Endothelial cell (in vitro differentiated cells): ENCODE results near the gene TXNL4A. TPM values are rescaled to one million over a fixed set of nuclear protein-coding genes. Genes with fewer than 3 reads are reported as not detected.

Experiments
- DNase-seq: peaks from one replicate; pipeline ENCODE4 v3.0.0; 2021; ENCODE audit warnings: low spot score
- H3K27ac Mint-ChIP-seq: one replicate; pipeline ENCODE4 v1.8.0; 2021; ENCODE audit warnings: mixed read lengths, inconsistent platforms; ENCODE audit not compliant: unreplicated experiment
- H3K27me3 Mint-ChIP-seq: one replicate; pipeline ENCODE4 v1.8.0; 2021; ENCODE audit warnings: mild to moderate bottlenecking, moderate library complexity, mixed read lengths, inconsistent platforms; ENCODE audit not compliant: unreplicated experiment
- H3K36me3 Mint-ChIP-seq: one replicate; pipeline ENCODE4 v1.8.0; 2021; ENCODE audit warnings: mild to moderate bottlenecking, low read depth, mixed read lengths, inconsistent platforms; ENCODE audit not compliant: unreplicated experiment
- H3K4me1 Mint-ChIP-seq: one replicate; pipeline ENCODE4 v1.8.0; 2021; ENCODE audit warnings: mild to moderate bottlenecking, mixed read lengths, inconsistent platforms; ENCODE audit not compliant: unreplicated experiment
- H3K4me3 Mint-ChIP-seq: one replicate; pipeline ENCODE4 v1.8.0; 2021; ENCODE audit warnings: mild to moderate bottlenecking, mixed read lengths, inconsistent platforms; ENCODE audit not compliant: unreplicated experiment
- H3K9me3 Mint-ChIP-seq: one replicate; pipeline ENCODE4 v1.8.0; 2021; ENCODE audit warnings: mixed read lengths, inconsistent platforms; ENCODE audit not compliant: unreplicated experiment
- total RNA-seq: library from RNA; stranded (reverse); fragmentation: NEBNext Ultra II Directional; extraction: Animal tissue kit (Norgen Biotek cat#: 25700); gene quantifications from one replicate; pipeline ENCODE4 v1.2.1, GENCODE V29; 2021; ENCODE audit not compliant: unreplicated experiment
- TF ChIP-seq, protein P1 (sequence below): fragments of 200-600 bp; sonication (generic); IDR thresholded peaks from one replicate; pipeline ENCODE4 v1.5.0; 2021; ENCODE audit warnings: antibody characterized with exemption; ENCODE audit not compliant: unreplicated experiment

TXNL4A gene
- total RNA-seq, 1 donor from 2014 or later, result 86.8 TPM

DNA sequence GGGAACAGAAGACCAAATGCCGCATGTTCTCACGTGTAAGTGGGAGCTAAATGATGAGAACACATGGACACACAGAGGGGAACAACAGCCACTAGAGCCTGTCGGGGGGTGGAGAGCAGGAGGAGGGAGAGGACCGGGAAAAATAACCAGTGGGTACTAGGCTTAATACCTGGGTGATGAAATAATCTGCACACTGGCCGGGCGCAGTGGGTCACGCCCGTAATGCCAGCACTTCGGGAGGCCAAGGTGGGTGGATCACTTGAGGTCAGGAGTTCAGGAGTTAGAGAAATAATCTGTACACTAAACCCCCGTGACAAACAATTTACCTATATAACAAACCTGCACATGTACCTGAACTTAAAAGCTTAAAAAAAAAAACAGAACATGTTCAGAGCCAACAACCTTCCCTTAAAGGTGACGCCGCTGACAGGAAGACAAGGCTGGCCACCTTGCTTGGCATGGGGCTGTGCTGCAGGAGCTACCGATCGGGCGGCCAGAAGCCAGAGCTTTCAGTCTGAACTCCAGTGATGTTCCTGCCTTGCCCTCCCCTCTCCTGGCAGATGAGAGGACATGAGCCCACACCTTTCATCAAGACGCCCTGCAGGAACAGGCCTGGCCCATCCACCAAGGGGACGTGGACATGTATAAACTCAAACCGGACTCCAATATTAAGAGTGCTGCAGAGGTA, 48.1 kb downstream of the TXNL4A start:
- DNase-seq, result no peak
- Mint-ChIP-seq H3K36me3 (peaks cover 34% of the 10 kb centered on the region), H3K4me3 (no peak overlapping the region), H3K9me3 (no peaks in the 10 kb centered on the region), H3K27me3 (peaks cover 5% of the 10 kb centered on the region), H3K4me1 (peaks cover 6% of the 10 kb centered on the region), H3K27ac (no peak overlapping the region)
- TF ChIP-seq, protein P1, sequence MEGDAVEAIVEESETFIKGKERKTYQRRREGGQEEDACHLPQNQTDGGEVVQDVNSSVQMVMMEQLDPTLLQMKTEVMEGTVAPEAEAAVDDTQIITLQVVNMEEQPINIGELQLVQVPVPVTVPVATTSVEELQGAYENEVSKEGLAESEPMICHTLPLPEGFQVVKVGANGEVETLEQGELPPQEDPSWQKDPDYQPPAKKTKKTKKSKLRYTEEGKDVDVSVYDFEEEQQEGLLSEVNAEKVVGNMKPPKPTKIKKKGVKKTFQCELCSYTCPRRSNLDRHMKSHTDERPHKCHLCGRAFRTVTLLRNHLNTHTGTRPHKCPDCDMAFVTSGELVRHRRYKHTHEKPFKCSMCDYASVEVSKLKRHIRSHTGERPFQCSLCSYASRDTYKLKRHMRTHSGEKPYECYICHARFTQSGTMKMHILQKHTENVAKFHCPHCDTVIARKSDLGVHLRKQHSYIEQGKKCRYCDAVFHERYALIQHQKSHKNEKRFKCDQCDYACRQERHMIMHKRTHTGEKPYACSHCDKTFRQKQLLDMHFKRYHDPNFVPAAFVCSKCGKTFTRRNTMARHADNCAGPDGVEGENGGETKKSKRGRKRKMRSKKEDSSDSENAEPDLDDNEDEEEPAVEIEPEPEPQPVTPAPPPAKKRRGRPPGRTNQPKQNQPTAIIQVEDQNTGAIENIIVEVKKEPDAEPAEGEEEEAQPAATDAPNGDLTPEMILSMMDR, result no peak

DNA sequence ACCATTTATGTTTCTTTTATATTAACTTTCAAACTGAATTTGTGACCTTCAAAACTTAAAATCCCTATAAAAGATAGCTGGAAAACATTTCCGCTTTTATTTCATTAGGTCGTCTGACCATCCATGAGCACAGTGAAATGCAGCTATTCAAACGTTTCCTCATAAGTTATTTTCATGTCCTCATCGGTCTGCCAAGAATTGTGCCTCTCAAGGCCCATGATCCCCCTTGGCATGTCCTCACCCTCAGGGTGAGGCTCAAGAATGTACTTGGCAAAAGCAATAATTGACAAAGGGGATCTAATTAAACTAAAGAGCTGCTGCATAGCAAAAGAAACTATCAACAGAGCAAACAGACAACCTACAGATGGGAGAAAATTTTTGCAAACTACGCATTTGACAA, 49.3 kb downstream of the TXNL4A start:
- Mint-ChIP-seq H3K4me1 (peaks cover 2% of the 10 kb centered on the region), H3K9me3 (no peaks in the 10 kb centered on the region), H3K27me3 (peaks cover 3% of the 10 kb centered on the region), H3K4me3 (no peak overlapping the region), H3K36me3 (peaks cover 38% of the 10 kb centered on the region), H3K27ac (no peak overlapping the region)
- TF ChIP-seq, protein P1, result no peak
- no peak for DNase-seq

DNA sequence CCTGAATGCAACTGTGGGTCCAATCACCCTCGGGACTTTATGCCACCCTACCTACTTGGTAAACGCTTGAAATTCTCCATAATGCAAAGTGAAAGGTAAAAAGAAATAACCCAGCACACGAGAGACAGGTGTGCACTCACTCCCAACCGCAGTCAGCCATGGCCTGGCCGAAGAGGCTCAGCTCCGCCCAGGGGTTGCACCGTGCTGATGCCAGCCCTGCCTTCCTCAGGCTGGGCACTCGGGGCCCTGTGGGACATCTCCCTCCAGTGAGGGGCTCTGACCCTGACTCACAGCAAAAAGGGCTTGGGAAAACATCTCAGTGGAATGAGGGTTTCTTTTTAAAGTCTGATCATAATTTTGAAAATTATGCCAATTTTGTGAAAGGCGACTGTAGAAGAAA, 50.2 kb downstream of the TXNL4A start:
- Mint-ChIP-seq H3K27ac (no peak overlapping the region), H3K27me3 (peaks cover 3% of the 10 kb centered on the region), H3K9me3 (no peaks in the 10 kb centered on the region), H3K4me3 (no peak overlapping the region), H3K36me3 (peaks cover 42% of the 10 kb centered on the region), H3K4me1 (peaks cover 2% of the 10 kb centered on the region)
- TF ChIP-seq, protein P1, result no peak
- DNase-seq, result no peak

DNA sequence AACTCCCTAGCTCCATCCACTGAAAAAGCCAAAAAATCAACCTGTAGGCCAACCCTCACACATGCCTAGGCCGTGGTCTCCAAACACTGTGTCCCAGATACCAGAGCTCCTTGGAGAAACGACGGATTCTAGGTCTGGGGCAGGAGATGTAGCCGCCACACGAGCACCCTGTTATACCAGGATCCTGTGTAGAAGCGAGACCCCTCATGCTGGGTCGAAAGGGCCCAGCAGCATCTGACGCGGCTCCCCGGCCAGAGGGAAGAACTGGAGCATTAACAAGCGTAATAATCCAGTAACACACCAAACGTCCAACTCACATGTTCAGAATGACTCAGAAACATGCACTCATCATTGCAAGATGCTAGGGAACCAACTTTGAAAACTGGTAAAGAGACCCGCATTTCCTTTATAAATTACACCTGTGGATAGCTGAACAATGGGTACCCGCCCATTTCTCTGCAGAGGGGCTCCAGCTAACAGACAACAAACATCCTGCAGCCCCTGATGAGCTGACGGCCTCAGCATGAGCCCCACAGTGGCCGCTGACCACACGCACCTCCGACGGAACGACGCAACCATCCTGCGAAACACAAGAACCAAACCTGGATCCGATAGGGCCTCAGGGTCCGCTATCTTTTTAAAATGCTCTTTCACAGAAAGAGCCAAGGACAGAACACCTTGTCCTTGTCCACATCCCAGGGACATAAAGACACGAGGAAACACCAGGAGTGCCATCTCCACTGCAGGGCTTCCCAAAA, 51.1 kb downstream of the TXNL4A start:
- TF ChIP-seq, protein P1, result no peak
- DNase-seq, result no peak
- peaks cover 36% of the 10 kb centered on the region for H3K36me3 Mint-ChIP-seq
- peaks cover 3% of the 10 kb centered on the region for H3K27me3 Mint-ChIP-seq
- peaks cover 2% of the 10 kb centered on the region for H3K4me1 Mint-ChIP-seq
- no peak overlapping the region for H3K4me3 Mint-ChIP-seq
- H3K9me3 Mint-ChIP-seq, result no peaks in the 10 kb centered on the region
- H3K27ac Mint-ChIP-seq, result no peak overlapping the region

DNA sequence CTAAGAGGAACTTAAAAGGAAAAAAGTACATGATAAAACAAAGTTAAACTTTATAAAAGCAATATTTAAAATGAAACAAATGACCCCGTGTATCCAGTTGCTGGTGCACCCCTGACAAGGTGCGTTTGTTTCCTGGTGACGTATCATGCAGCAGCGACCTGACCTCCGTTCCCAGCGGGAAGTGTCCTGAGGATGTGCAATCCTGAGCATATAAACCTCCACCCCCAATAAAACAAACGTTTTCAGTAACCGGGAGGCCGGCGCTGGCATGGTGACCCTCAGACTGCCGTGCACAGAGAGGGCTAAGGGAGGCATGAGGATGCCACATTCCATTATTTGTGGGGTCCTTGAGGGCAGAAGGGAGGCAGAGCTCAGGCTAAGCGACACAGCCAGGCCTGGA, 51.7 kb downstream of the TXNL4A start:
- H3K4me3 Mint-ChIP-seq, result no peak overlapping the region
- no peaks in the 10 kb centered on the region for H3K9me3 Mint-ChIP-seq
- H3K36me3 Mint-ChIP-seq, result peaks cover 34% of the 10 kb centered on the region
- no peak for DNase-seq
- H3K4me1 Mint-ChIP-seq, result peaks cover 2% of the 10 kb centered on the region
- TF ChIP-seq, protein P1, result no peak
- H3K27me3 Mint-ChIP-seq, result no peaks in the 10 kb centered on the region
- H3K27ac Mint-ChIP-seq, result no peak overlapping the region
